BJ (cell line): ENCODE data around the gene PLCXD1. TPM values are rescaled to one million over a fixed set of nuclear protein-coding genes. Genes with fewer than 3 reads are reported as not detected.

Experiments used
- CTCF ChIA-PET: fragments of 350-600 bp; formaldehyde crosslinking; extraction: SDS; loops from one replicate; lab custom pipeline; 2021; ENCODE audit warnings: antibody characterized with exemption, inconsistent platforms; lab: Yijun Ruan, JAX
- POLR2A ChIA-PET: fragments of 300-600 bp; sonication (Branson Sonifier 250); formaldehyde crosslinking; extraction: SDS; loops from one replicate; lab custom pipeline; 2021; ENCODE audit warnings: antibody characterized with exemption; lab: Charles Lee
- DNase-seq: peaks from one replicate; pipeline ENCODE4 v3.0.0-alpha.2; 2011; ENCODE audit warnings: low read depth
- H3K27me3 ChIP-seq: 2 replicates; pipeline ENCODE4 v1.6.0; 2011; ENCODE audit warnings: low read length; ENCODE audit not compliant: control insufficient read depth, insufficient read depth
- H3K36me3 ChIP-seq: 2 replicates; pipeline ENCODE4 v1.5.1; 2011; ENCODE audit warnings: low read length; ENCODE audit not compliant: control insufficient read depth, insufficient read depth
- H3K4me3 ChIP-seq: 2 replicates; pipeline ENCODE4 v1.5.1; 2011; ENCODE audit warnings: low read depth, mild to moderate bottlenecking, control low read depth, low read length
- CTCF ChIP-seq: IDR thresholded peaks from 2 replicates; pipeline ENCODE4 v1.5.1; 2011; ENCODE audit warnings: low read depth, mild to moderate bottlenecking, control low read depth, inconsistent platforms, low read length, moderate library complexity; ENCODE audit not compliant: insufficient read depth
- polyA plus RNA-seq: library from polyadenylated mRNA; depleted of rRNA; stranded (reverse); fragments of >200 nt; gene quantifications from 2 replicates; pipeline ENCODE4 v1.2.3, GENCODE V29; 2011

PLCXD1 gene
- polyA plus RNA-seq, 1 experiment = 6.4 TPM

DNA sequence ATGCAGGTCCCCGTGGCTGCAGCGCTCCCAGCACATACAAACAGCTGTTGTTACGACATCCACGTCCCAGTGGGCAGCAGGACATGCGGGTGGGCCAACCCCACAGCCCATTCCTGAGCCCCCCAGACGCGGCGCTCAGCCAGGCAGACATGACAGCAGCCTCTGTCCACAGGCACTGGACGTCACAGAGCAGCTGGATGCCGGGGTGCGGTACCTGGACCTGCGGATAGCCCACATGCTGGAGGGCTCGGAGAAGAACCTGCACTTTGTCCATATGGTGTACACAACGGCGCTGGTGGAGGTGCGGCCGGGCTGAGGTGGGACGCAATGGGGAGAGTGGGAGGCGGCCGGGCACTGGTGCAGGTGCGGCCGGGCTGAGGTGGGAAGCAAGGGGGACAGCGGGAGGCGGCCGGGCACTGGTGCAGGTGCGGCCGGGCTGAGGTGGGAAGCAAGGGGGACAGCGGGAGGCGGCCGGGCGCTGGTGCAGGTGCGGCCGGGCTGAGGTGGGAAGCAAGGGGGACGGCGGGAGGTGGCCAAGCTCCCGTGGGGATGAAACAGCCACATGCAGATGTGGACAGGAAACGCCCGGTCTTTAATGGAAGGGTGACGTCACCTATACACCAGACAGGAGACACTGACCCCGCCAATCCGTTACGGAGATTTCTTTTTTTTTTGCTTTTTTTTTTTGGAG, 9.4 kb downstream of the PLCXD1 start:
- peaks cover 12% of the 10 kb centered on the region for H3K36me3 ChIP-seq

GRCh38 chrX:291411-291901, 10.3 kb downstream of the PLCXD1 start:
- TF ChIP-seq CTCF = no peak
- DNase-seq = no peak
- ChIA-PET POLR2A (no interaction called here), CTCF (no interaction called here)
- Histone ChIP-seq H3K27me3 (no peaks in the 10 kb centered on the region), H3K36me3 (peaks cover 11% of the 10 kb centered on the region), H3K4me3 (no peak overlapping the region)

More for the DNA sequence above, 9.4 kb downstream of the PLCXD1 start:
- no peak for DNase-seq
- ChIA-PET CTCF (no interaction called here), POLR2A (no interaction called here)
- H3K27me3 ChIP-seq = no peaks in the 10 kb centered on the region
- H3K4me3 ChIP-seq = no peak overlapping the region
- TF ChIP-seq CTCF = no peak

DNA sequence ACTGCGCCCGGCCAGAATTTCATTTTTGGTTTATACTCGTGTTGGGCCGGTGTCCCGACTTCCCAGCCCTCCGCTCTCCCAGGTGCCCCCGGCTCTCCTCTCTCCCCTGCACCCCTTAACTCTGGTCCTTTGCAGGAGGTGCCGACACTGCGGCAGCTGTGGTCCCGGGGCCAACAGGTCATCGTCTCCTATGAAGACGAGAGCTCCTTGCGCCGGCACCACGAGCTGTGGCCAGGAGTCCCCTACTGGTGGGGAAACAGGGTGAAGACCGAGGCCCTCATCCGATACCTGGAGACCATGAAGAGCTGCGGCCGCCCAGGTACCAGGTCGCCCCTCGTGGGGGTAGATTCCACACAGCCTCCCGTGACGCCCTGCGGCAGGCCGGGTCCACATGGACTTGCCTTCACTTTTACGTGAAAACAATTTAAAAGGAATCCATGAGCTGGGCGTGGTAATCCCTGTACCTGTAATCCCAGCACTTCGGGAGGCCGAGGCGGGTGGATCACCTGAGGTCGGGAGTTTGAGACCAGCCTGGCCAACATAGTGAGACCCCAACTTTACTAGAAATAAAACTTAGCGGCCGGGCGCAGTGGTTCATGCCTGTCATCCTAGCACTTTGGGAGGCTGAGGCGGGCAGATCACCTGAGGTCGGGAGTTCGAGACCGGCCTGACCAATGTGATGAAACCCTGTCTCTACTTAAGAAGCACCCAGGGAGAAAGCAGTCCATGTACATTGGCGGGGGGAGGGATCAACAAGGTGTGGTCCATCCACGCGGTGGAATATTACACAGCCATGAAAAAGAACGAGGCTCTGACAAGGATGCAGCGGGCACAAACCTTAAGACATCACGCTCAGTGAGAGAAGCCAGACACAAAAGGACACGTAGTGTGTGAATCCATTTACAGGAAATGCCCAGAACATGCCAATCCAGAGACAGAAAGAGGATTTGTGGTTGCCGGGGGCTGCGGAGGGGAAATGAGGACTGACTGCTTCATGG, 12.0 kb downstream of the PLCXD1 start:
- Histone ChIP-seq H3K27me3 (no peaks in the 10 kb centered on the region), H3K36me3 (peaks cover 11% of the 10 kb centered on the region), H3K4me3 (no peak overlapping the region)
- ChIA-PET CTCF (no interaction called here), POLR2A (no interaction called here)
- DNase-seq = no peak
- no peak for TF ChIP-seq CTCF

- Histone ChIP-seq H3K36me3 (peaks cover 11% of the 10 kb centered on the region), H3K27me3 (no peaks in the 10 kb centered on the region), H3K4me3 (no peak overlapping the region)
- no peak for TF ChIP-seq CTCF
- POLR2A ChIA-PET = no interaction called here
- CTCF ChIA-PET = no interaction called here
- DNase-seq = no peak
Observed at GRCh38 chrX:295136-295535, 14.0 kb downstream of the PLCXD1 start.

- ChIA-PET POLR2A (no interaction called here), CTCF (no interaction called here)
- H3K27me3 ChIP-seq = no peaks in the 10 kb centered on the region
- peaks cover 8% of the 10 kb centered on the region for H3K36me3 ChIP-seq
- H3K4me3 ChIP-seq = no peak overlapping the region
- TF ChIP-seq CTCF = no peak
- no peak for DNase-seq
Observed at GRCh38 chrX:298993-299392, 17.8 kb downstream of the PLCXD1 start.
